Effector memory CD4-positive, alpha-beta T cell (primary cell): ENCODE data around the gene TTC21B.
"Not testable (repeated sequence)": the region's sequence is repeated elsewhere in the genome, so short reads cannot be mapped to it uniquely, and the experiment has no call there.

Experiments used
- DNase-seq, 3 donors: peaks; one replicate each; pipeline ENCODE4 v3.0.0-alpha.2; 2020
- H3K27ac ChIP-seq: 2 replicates; pipeline ENCODE4 v1.7.0; 2013; ENCODE audit warnings: mild to moderate bottlenecking, low read length, moderate library complexity; ENCODE audit not compliant: insufficient read depth, poor library complexity, severe bottlenecking
- H3K27me3 ChIP-seq: replicated peaks from 2 replicates; pipeline ENCODE4 v1.7.0; 2013; ENCODE audit warnings: mild to moderate bottlenecking, low read length; ENCODE audit not compliant: insufficient read depth, control insufficient read depth, poor library complexity, severe bottlenecking
- H3K36me3 ChIP-seq: 2 replicates; pipeline ENCODE4 v1.7.0; 2013; ENCODE audit warnings: mild to moderate bottlenecking, low read length, moderate library complexity; ENCODE audit not compliant: control insufficient read depth, insufficient read depth
- H3K4me1 ChIP-seq: 2 replicates; pipeline ENCODE4 v1.7.0; 2013; ENCODE audit warnings: low read length, mild to moderate bottlenecking; ENCODE audit not compliant: control insufficient read depth, insufficient read depth, poor library complexity, severe bottlenecking
- H3K4me3 ChIP-seq: 2 replicates; pipeline ENCODE4 v1.7.0; 2013; ENCODE audit warnings: low read length, low read depth, mild to moderate bottlenecking; ENCODE audit not compliant: insufficient read depth, poor library complexity, severe bottlenecking
- H3K9me3 ChIP-seq: 2 replicates; pipeline ENCODE4 v1.7.0; 2013; ENCODE audit warnings: mild to moderate bottlenecking, low read length, moderate library complexity; ENCODE audit not compliant: control insufficient read depth

Gene TTC21B

GRCh38 chr2:165872101-165872791, 81.3 kb downstream of the TTC21B start:
- Histone ChIP-seq H3K4me1 (no peaks in the 10 kb centered on the region), H3K27ac (no peak overlapping the region), H3K27me3 (no peaks in the 10 kb centered on the region), H3K36me3 (no peaks in the 10 kb centered on the region), H3K9me3 (no peaks in the 10 kb centered on the region), H3K4me3 (no peak overlapping the region)
- no peak for DNase-seq

- no peaks in the 10 kb centered on the region for H3K36me3 ChIP-seq
- H3K27me3 ChIP-seq, result no peaks in the 10 kb centered on the region
- H3K27ac ChIP-seq, result no peak overlapping the region
- no peaks in the 10 kb centered on the region for H3K4me1 ChIP-seq
- no peak for DNase-seq
- H3K9me3 ChIP-seq, result no peaks in the 10 kb centered on the region
- H3K4me3 ChIP-seq, result no peak overlapping the region
Observed at GRCh38 chr2:165871025-165871424, 82.6 kb downstream of the TTC21B start.

- Histone ChIP-seq H3K4me3 (no peak overlapping the region), H3K27me3 (no peaks in the 10 kb centered on the region), H3K27ac (no peak overlapping the region), H3K36me3 (no peaks in the 10 kb centered on the region), H3K4me1 (no peaks in the 10 kb centered on the region), H3K9me3 (no peaks in the 10 kb centered on the region)
- DNase-seq, result no peak
Observed at GRCh38 chr2:165870346-165870745, 83.2 kb downstream of the TTC21B start.

- Histone ChIP-seq H3K36me3 (no peaks in the 10 kb centered on the region), H3K4me3 (no peak overlapping the region)
Observed at GRCh38 chr2:165868211-165868610, 85.4 kb downstream of the TTC21B start.

DNA sequence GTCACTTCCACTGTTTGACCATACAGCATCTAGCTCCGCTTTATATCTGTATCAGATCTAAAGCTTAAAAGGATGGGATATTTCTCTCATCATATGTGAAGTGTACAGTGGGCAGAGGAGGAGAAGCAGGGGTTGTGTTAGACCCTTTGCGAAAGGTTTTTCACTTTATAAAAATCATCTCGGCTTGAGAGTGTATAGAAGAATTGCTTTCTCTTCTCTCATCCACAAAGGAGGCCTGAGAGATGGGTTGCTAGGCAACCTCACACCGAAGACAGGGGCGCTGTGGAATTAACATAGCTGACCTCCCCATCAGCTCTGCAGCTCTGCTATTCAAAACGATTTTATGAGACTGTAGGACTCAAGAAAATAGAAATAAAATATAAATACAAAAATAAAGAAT, 89.3 kb downstream of the TTC21B start:
- DNase-seq, result no peak
- Histone ChIP-seq H3K9me3 (no peaks in the 10 kb centered on the region), H3K4me3 (no peak overlapping the region), H3K27ac (no peak overlapping the region), H3K4me1 (no peaks in the 10 kb centered on the region), H3K36me3 (no peaks in the 10 kb centered on the region), H3K27me3 (no peaks in the 10 kb centered on the region)

More at GRCh38 chr2:165868211-165868610, 85.4 kb downstream of the TTC21B start:
- no peak overlapping the region for H3K27ac ChIP-seq
- DNase-seq, result no peak
- no peaks in the 10 kb centered on the region for H3K4me1 ChIP-seq
- H3K27me3 ChIP-seq, result no peaks in the 10 kb centered on the region
- H3K9me3 ChIP-seq, result no peaks in the 10 kb centered on the region

DNA sequence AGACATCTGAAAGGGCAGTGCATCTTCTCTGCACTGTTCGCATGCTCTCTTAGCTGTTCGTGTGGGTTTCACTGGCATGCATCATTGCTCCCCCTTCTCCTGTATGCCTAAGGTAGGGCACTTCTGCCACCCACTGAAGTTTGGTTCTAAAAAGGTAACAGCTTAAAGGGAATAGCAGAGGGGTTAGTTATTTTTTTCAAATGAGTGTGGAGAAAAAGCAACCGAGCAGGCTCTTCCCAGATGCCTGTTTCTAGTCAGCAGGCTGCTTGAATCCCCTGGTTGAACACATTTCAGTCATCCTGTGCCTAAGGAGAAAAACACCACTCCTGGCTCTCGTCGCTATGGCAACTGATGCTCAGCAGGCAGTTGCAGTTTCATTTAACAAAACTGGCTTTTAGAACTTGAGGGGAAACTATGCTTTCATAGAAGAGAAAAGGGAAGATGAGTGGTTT, 89.7 kb downstream of the TTC21B start:
- Histone ChIP-seq H3K27me3 (no peaks in the 10 kb centered on the region), H3K4me1 (no peaks in the 10 kb centered on the region), H3K4me3 (no peak overlapping the region), H3K27ac (no peak overlapping the region), H3K9me3 (no peaks in the 10 kb centered on the region), H3K36me3 (no peaks in the 10 kb centered on the region)
- DNase-seq, result no peak

GRCh38 chr2:165861083-165861482, 92.5 kb downstream of the TTC21B start:
- not testable (repeated sequence) for H3K9me3 ChIP-seq, DNase-seq, H3K4me3 ChIP-seq, H3K36me3 ChIP-seq, H3K4me1 ChIP-seq, H3K27ac ChIP-seq, H3K27me3 ChIP-seq

- H3K4me1 ChIP-seq, DNase-seq, H3K9me3 ChIP-seq, H3K27ac ChIP-seq, H3K4me3 ChIP-seq, H3K36me3 ChIP-seq, H3K27me3 ChIP-seq: not testable (repeated sequence)
Observed at GRCh38 chr2:165859723-165860122, 93.9 kb downstream of the TTC21B start.

DNA sequence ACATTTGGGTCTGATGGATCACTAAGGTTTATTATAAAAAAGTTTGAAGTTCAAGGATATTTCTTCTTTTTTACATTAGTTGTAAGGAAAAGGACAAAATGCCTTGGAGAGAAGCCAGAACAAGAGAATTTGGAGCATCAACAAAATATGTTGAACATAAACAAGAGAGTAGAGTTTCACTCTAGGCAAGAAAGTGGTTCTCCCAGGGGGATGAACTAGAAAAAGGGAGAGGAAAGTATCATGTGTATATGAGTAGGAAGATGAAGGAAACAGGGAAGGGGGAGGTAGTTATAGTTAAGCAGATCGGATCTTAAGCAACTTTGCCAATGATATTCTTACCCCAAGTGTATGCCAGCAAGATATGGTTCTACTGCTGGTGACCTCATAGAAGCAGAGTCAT, 95.7 kb downstream of the TTC21B start:
- no peaks in the 10 kb centered on the region for H3K27me3 ChIP-seq
- peaks cover 4% of the 10 kb centered on the region for H3K36me3 ChIP-seq
- no peak overlapping the region for H3K27ac ChIP-seq
- no peak overlapping the region for H3K4me3 ChIP-seq
- H3K4me1 ChIP-seq, result no peaks in the 10 kb centered on the region
- H3K9me3 ChIP-seq, result no peaks in the 10 kb centered on the region
- DNase-seq, result no peak

DNA sequence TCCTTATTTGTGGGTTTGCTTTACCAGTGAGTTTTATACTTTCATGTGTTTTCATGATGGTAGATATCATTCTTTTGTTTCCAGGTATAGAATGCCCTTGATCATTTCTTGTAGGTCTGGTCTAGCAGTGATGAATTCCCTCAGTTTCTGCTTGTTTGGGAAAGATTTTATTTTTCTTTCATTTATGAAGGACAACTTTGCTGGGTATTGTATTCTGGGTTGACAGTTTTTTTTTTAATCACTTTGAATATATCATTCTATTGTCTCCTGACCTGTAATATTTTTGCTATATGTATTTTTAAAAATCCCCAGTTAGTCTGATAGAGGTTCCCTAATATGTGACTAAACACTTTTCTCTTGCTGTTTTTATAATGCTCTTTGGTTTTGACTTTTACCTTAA, 101.2 kb downstream of the TTC21B start:
- H3K9me3 ChIP-seq, result no peaks in the 10 kb centered on the region
- no peaks in the 10 kb centered on the region for H3K4me1 ChIP-seq
- H3K27ac ChIP-seq, result no peak overlapping the region
- H3K36me3 ChIP-seq, result peaks cover 4% of the 10 kb centered on the region
- no peak overlapping the region for H3K4me3 ChIP-seq
- DNase-seq, result no peak
- no peaks in the 10 kb centered on the region for H3K27me3 ChIP-seq
